WTC11 (cell line): ENCODE results near the gene TFPT. TPM values are rescaled to one million over a fixed set of nuclear protein-coding genes. Genes with fewer than 3 reads are reported as not detected.

Experiments used
- ATAC-seq: fragments of 200-7000 bp; cut with Tn5 transposase; 2 replicates; pipeline ENCODE4 v1.10.0; 2021; ENCODE audit warnings: mild to moderate bottlenecking, moderate library complexity
- CTCF ChIA-PET: fragments of 300-600 bp; sonication (Branson Sonifier 250); formaldehyde crosslinking; loops from one replicate; lab custom pipeline; 2021; ENCODE audit warnings: antibody characterized with exemption; lab: Charles Lee
- POLR2A ChIA-PET: fragments of 350-600 bp; sonication (Branson Sonifier 250); formaldehyde crosslinking; loops from one replicate; lab custom pipeline; 2021; ENCODE audit warnings: antibody characterized with exemption; lab: Charles Lee
- DNase-seq: peaks from one replicate; pipeline ENCODE4 v3.0.0; 2021; ENCODE audit warnings: low spot score
- H3K27ac Mint-ChIP-seq: 2 replicates; pipeline ENCODE4 v1.8.0; 2021; ENCODE audit warnings: mixed read lengths
- H3K27me3 Mint-ChIP-seq: 2 replicates; pipeline ENCODE4 v1.8.0; 2021; ENCODE audit warnings: low read depth, mild to moderate bottlenecking, moderate library complexity, mixed read lengths
- H3K36me3 Mint-ChIP-seq: 2 replicates; pipeline ENCODE4 v1.8.0; 2021; ENCODE audit warnings: mixed read lengths
- H3K4me1 Mint-ChIP-seq: 2 replicates; pipeline ENCODE4 v1.8.0; 2022; ENCODE audit warnings: mixed read lengths
- H3K4me3 Mint-ChIP-seq: 2 replicates; pipeline ENCODE4 v1.8.0; 2021; ENCODE audit warnings: mild to moderate bottlenecking, moderate library complexity, mixed read lengths
- H3K9me3 Mint-ChIP-seq: 2 replicates; pipeline ENCODE4 v1.8.0; 2021; ENCODE audit warnings: mixed read lengths
- CREM ChIP-seq: sonication (generic); formaldehyde crosslinking; IDR thresholded peaks from 2 replicates; pipeline ENCODE4 v1.8.1; 2022; ENCODE audit warnings: mild to moderate bottlenecking, missing genetic modification reagents, moderate library complexity
- GRHL2 ChIP-seq: fragments of 250-450 bp; sonication (Bioruptor Pico); IDR thresholded peaks from 2 replicates; pipeline ENCODE4 v1.8.0; 2022; ENCODE audit warnings: mild to moderate bottlenecking, moderate library complexity; ENCODE audit not compliant: insufficient replicate concordance, severe bottlenecking
- IRF2 ChIP-seq: sonication (generic); formaldehyde crosslinking; IDR thresholded peaks from 2 replicates; pipeline ENCODE4 v1.8.0; 2022; ENCODE audit warnings: low read depth, missing genetic modification reagents, borderline replicate concordance
- MXD4 ChIP-seq: fragments of 250-450 bp; sonication (Bioruptor Pico); IDR thresholded peaks from 2 replicates; pipeline ENCODE4 v1.8.0; 2021; ENCODE audit warnings: mild to moderate bottlenecking, moderate library complexity, borderline replicate concordance
- MYBL2 ChIP-seq: sonication (generic); formaldehyde crosslinking; IDR thresholded peaks from 2 replicates; pipeline ENCODE4 v1.8.1; 2023; ENCODE audit warnings: mild to moderate bottlenecking, moderate library complexity, missing genetic modification reagents
- ZNF232 ChIP-seq: sonication (generic); formaldehyde crosslinking; IDR thresholded peaks from 2 replicates; pipeline ENCODE4 v1.8.0; 2022; ENCODE audit warnings: mild to moderate bottlenecking, missing genetic modification reagents
- ZNF671 ChIP-seq: fragments of 250-450 bp; sonication (Bioruptor Pico); IDR thresholded peaks from 2 replicates; pipeline ENCODE4 v1.8.0; 2021; ENCODE audit warnings: mild to moderate bottlenecking
- total RNA-seq: library from RNA; stranded (reverse); gene quantifications from 3 replicates; pipeline ENCODE4 v1.2.3, GENCODE V29; 2021
- TF ChIP-seq, protein P1 (sequence below): fragments of 200-600 bp; IDR thresholded peaks from 2 replicates; pipeline ENCODE4 v1.8.0; 2022; ENCODE audit warnings: antibody characterized with exemption
- TF ChIP-seq, protein P2 (sequence below): sonication (generic); formaldehyde crosslinking; IDR thresholded peaks from 2 replicates; pipeline ENCODE4 v1.8.0; 2022; ENCODE audit warnings: missing genetic modification reagents
- TF ChIP-seq, protein P3 (sequence below): sonication (generic); formaldehyde crosslinking; IDR thresholded peaks from 2 replicates; pipeline ENCODE4 v1.8.1; 2022; ENCODE audit warnings: mild to moderate bottlenecking, moderate library complexity, missing genetic modification reagents
- TF ChIP-seq, protein P4 (sequence below): sonication (generic); formaldehyde crosslinking; IDR thresholded peaks from 2 replicates; pipeline ENCODE4 v1.8.1; 2023; ENCODE audit warnings: mild to moderate bottlenecking, missing genetic modification reagents, borderline replicate concordance
- TF ChIP-seq, protein P5 (sequence below): fragments of 250-450 bp; sonication (Bioruptor Pico); IDR thresholded peaks from 2 replicates; pipeline ENCODE4 v1.9.0; 2021; ENCODE audit warnings: mild to moderate bottlenecking, borderline replicate concordance

Gene TFPT
- total RNA-seq, 1 experiment from 2014 or later: 24.6 TPM

DNA sequence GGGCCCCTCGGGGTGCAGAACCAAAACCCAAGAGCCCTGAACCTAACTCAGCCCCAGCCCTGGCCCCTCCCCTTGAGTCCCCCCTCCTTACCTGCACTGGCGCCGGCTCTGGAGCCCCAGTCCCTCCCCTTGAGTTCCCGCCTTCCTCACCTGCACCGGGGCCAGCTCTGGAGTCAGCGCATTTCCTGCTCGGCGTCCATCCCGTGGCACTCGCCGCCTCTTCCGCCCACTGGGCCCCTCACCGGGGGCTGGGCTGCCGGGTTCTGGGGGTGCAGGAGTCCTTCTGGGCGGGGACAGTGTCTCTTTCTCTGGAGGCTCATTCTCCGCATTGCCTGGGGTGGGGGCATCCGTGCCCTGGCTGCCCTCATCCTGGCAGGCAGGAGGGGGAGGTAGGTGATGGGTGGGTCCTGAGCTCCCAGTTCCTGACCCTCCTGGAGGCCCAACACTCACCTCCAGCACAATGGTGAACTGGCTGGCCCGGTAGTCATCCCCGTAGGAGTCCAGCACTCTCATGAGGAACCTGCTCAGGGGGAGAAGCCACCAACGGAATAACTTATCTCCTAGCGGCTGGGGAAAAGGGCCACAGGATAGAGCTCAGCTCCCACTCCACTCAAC lies 7.5 kb downstream of the TFPT start (continued):
- TF ChIP-seq MXD4 (no peak), ZNF232 (CRISPR knock-in tag) (no peak), GRHL2 (no peak)
- TF ChIP-seq, protein P1, sequence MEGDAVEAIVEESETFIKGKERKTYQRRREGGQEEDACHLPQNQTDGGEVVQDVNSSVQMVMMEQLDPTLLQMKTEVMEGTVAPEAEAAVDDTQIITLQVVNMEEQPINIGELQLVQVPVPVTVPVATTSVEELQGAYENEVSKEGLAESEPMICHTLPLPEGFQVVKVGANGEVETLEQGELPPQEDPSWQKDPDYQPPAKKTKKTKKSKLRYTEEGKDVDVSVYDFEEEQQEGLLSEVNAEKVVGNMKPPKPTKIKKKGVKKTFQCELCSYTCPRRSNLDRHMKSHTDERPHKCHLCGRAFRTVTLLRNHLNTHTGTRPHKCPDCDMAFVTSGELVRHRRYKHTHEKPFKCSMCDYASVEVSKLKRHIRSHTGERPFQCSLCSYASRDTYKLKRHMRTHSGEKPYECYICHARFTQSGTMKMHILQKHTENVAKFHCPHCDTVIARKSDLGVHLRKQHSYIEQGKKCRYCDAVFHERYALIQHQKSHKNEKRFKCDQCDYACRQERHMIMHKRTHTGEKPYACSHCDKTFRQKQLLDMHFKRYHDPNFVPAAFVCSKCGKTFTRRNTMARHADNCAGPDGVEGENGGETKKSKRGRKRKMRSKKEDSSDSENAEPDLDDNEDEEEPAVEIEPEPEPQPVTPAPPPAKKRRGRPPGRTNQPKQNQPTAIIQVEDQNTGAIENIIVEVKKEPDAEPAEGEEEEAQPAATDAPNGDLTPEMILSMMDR: no peak

DNA sequence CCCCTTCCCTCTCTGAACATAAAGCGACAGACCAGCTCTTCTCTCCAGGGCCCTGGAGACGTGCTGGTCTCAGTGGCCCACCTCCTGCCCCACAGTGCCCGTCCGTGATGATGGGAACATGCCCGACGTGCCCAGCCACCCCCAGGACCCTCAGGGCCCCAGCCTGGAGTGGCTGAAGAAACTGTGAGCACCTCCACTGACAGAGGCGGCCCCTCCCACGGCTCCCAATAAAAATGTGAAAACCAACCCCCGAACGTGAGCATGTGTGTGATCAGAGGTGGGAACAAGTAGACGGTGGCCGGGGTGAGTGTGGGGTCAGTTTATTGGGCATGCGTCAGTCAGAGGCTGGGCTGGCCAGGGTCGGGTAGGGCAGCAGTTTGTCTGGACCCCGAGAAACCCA lies 8.7 kb downstream of the TFPT start:
- Mint-ChIP-seq H3K36me3 (peaks cover 48% of the 10 kb centered on the region), H3K4me1 (peaks cover 3% of the 10 kb centered on the region), H3K27me3 (no peaks in the 10 kb centered on the region), H3K9me3 (no peaks in the 10 kb centered on the region), H3K27ac (no peak overlapping the region), H3K4me3 (no peak overlapping the region)
- DNase-seq: no peak
- CTCF ChIA-PET: no interaction called here
- POLR2A ChIA-PET: interaction anchor here (0.5 kb wide), 1 partner anchor 18 kb away, joined by 3 read pairs; no protein-coding TSS in a partner anchor
- no peak for ATAC-seq
- TF ChIP-seq ZNF671 (CRISPR knock-in tag): no peak
- TF ChIP-seq MYBL2: no peak
- no peak for TF ChIP-seq CREM
- TF ChIP-seq IRF2: no peak
- TF ChIP-seq, protein P2, sequence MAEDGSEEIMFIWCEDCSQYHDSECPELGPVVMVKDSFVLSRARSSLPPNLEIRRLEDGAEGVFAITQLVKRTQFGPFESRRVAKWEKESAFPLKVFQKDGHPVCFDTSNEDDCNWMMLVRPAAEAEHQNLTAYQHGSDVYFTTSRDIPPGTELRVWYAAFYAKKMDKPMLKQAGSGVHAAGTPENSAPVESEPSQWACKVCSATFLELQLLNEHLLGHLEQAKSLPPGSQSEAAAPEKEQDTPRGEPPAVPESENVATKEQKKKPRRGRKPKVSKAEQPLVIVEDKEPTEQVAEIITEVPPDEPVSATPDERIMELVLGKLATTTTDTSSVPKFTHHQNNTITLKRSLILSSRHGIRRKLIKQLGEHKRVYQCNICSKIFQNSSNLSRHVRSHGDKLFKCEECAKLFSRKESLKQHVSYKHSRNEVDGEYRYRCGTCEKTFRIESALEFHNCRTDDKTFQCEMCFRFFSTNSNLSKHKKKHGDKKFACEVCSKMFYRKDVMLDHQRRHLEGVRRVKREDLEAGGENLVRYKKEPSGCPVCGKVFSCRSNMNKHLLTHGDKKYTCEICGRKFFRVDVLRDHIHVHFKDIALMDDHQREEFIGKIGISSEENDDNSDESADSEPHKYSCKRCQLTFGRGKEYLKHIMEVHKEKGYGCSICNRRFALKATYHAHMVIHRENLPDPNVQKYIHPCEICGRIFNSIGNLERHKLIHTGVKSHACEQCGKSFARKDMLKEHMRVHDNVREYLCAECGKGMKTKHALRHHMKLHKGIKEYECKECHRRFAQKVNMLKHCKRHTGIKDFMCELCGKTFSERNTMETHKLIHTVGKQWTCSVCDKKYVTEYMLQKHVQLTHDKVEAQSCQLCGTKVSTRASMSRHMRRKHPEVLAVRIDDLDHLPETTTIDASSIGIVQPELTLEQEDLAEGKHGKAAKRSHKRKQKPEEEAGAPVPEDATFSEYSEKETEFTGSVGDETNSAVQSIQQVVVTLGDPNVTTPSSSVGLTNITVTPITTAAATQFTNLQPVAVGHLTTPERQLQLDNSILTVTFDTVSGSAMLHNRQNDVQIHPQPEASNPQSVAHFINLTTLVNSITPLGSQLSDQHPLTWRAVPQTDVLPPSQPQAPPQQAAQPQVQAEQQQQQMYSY (CRISPR knock-in tag): no peak
- TF ChIP-seq, protein P3, sequence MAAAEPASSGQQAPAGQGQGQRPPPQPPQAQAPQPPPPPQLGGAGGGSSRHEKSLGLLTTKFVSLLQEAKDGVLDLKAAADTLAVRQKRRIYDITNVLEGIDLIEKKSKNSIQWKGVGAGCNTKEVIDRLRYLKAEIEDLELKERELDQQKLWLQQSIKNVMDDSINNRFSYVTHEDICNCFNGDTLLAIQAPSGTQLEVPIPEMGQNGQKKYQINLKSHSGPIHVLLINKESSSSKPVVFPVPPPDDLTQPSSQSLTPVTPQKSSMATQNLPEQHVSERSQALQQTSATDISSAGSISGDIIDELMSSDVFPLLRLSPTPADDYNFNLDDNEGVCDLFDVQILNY (CRISPR knock-in tag): no peak
- TF ChIP-seq, protein P4, sequence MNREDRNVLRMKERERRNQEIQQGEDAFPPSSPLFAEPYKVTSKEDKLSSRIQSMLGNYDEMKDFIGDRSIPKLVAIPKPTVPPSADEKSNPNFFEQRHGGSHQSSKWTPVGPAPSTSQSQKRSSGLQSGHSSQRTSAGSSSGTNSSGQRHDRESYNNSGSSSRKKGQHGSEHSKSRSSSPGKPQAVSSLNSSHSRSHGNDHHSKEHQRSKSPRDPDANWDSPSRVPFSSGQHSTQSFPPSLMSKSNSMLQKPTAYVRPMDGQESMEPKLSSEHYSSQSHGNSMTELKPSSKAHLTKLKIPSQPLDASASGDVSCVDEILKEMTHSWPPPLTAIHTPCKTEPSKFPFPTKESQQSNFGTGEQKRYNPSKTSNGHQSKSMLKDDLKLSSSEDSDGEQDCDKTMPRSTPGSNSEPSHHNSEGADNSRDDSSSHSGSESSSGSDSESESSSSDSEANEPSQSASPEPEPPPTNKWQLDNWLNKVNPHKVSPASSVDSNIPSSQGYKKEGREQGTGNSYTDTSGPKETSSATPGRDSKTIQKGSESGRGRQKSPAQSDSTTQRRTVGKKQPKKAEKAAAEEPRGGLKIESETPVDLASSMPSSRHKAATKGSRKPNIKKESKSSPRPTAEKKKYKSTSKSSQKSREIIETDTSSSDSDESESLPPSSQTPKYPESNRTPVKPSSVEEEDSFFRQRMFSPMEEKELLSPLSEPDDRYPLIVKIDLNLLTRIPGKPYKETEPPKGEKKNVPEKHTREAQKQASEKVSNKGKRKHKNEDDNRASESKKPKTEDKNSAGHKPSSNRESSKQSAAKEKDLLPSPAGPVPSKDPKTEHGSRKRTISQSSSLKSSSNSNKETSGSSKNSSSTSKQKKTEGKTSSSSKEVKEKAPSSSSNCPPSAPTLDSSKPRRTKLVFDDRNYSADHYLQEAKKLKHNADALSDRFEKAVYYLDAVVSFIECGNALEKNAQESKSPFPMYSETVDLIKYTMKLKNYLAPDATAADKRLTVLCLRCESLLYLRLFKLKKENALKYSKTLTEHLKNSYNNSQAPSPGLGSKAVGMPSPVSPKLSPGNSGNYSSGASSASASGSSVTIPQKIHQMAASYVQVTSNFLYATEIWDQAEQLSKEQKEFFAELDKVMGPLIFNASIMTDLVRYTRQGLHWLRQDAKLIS (CRISPR knock-in tag): no peak
- TF ChIP-seq, protein P5, sequence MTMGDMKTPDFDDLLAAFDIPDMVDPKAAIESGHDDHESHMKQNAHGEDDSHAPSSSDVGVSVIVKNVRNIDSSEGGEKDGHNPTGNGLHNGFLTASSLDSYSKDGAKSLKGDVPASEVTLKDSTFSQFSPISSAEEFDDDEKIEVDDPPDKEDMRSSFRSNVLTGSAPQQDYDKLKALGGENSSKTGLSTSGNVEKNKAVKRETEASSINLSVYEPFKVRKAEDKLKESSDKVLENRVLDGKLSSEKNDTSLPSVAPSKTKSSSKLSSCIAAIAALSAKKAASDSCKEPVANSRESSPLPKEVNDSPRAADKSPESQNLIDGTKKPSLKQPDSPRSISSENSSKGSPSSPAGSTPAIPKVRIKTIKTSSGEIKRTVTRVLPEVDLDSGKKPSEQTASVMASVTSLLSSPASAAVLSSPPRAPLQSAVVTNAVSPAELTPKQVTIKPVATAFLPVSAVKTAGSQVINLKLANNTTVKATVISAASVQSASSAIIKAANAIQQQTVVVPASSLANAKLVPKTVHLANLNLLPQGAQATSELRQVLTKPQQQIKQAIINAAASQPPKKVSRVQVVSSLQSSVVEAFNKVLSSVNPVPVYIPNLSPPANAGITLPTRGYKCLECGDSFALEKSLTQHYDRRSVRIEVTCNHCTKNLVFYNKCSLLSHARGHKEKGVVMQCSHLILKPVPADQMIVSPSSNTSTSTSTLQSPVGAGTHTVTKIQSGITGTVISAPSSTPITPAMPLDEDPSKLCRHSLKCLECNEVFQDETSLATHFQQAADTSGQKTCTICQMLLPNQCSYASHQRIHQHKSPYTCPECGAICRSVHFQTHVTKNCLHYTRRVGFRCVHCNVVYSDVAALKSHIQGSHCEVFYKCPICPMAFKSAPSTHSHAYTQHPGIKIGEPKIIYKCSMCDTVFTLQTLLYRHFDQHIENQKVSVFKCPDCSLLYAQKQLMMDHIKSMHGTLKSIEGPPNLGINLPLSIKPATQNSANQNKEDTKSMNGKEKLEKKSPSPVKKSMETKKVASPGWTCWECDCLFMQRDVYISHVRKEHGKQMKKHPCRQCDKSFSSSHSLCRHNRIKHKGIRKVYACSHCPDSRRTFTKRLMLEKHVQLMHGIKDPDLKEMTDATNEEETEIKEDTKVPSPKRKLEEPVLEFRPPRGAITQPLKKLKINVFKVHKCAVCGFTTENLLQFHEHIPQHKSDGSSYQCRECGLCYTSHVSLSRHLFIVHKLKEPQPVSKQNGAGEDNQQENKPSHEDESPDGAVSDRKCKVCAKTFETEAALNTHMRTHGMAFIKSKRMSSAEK (CRISPR knock-in tag): no peak
